Activated CD4-positive, alpha-beta T cell treated with anti-CD3 and anti-CD28 coated beads, Interleukin-2, amount 10 ng/mL, durations not matched to agents 24 days and 14 days (primary cell): ENCODE measurements around the gene TET1. TPM values are rescaled to one million over a fixed set of nuclear protein-coding genes. Genes with fewer than 3 reads are reported as not detected.
"Not testable (repeated sequence)": the region's sequence is repeated elsewhere in the genome, so short reads cannot be mapped to it uniquely, and the experiment has no call there.

ENCODE experiments used
- DNase-seq: peaks from one replicate; pipeline ENCODE4 v3.0.0; 2022
- H3K27ac Mint-ChIP-seq: one replicate; pipeline ENCODE4 v1.8.0; 2022; ENCODE audit warnings: mild to moderate bottlenecking, mixed read lengths
- H3K27me3 Mint-ChIP-seq: one replicate; pipeline ENCODE4 v1.8.0; 2022; ENCODE audit warnings: mixed read lengths
- H3K36me3 Mint-ChIP-seq: one replicate; pipeline ENCODE4 v1.8.0; 2022; ENCODE audit warnings: low read depth, mild to moderate bottlenecking, mixed read lengths
- H3K4me1 Mint-ChIP-seq: one replicate; pipeline ENCODE4 v1.8.0; 2021; ENCODE audit warnings: mixed read lengths
- H3K4me3 Mint-ChIP-seq: one replicate; pipeline ENCODE4 v1.8.0; 2022; ENCODE audit warnings: mild to moderate bottlenecking, moderate library complexity, mixed read lengths
- H3K9me3 Mint-ChIP-seq: one replicate; pipeline ENCODE4 v1.8.0; 2021; ENCODE audit warnings: mixed read lengths
- intact Hi-C: fragments of 100-400 bp; cut with micrococcal nuclease; formaldehyde crosslinking; loops from one replicate; pipeline ENCODE4 v1.15.1; 2023
- total RNA-seq: library from RNA; stranded (reverse); gene quantifications from 2 replicates; pipeline ENCODE4 v1.2.3, GENCODE V29; 2022

TET1 gene
- total RNA-seq, 1 donor from 2014 or later = 0.96 TPM

DNA sequence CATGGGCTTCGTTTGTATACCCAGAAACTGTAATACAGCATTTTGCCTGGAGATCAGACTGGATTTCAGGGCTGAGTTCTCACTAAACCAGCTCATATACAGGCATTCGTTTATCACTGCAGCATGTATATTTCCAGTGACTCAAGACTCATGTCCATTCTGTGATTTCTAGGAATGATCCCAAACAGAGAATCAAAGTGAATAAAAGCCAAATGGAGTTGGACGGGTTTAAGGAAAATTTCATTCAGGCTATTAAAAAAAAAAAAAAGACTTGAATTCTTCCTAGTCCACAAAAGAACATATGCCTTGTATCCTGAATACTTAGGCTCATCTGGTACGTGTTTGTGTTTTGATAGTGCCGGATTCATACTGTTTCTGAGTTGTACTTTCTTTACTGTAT is 46.8 kb downstream of the TET1 start:
- Mint-ChIP-seq H3K4me3 (no peak overlapping the region), H3K36me3 (peaks cover 3% of the 10 kb centered on the region), H3K27ac (no peak overlapping the region), H3K27me3 (no peaks in the 10 kb centered on the region), H3K4me1 (peaks cover 8% of the 10 kb centered on the region), H3K9me3 (no peaks in the 10 kb centered on the region)
- DNase-seq = no peak
- intact Hi-C loops = no loop called here

DNA sequence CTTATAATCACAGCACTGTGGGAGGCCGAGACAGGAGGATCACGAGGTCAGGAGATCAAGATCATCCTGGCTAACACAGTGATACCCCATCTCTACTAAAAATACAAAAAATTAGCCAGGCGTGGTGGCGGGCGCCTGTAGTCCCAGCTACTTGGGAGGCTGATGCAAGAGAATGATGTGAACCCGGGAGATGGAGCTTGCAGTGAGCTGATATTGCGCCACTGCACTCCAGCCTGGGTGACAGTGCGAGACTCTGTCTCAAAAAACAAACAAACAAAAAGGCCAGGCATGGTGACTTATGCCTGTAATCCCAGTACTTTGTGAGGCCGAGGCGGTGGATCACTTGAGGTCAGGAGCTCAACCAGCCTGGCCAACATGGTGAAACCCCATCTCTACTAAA is 49.9 kb downstream of the TET1 start:
- H3K9me3 Mint-ChIP-seq, H3K36me3 Mint-ChIP-seq, H3K4me1 Mint-ChIP-seq, DNase-seq, H3K27ac Mint-ChIP-seq, intact Hi-C loops, H3K4me3 Mint-ChIP-seq, H3K27me3 Mint-ChIP-seq: not testable (repeated sequence)

DNA sequence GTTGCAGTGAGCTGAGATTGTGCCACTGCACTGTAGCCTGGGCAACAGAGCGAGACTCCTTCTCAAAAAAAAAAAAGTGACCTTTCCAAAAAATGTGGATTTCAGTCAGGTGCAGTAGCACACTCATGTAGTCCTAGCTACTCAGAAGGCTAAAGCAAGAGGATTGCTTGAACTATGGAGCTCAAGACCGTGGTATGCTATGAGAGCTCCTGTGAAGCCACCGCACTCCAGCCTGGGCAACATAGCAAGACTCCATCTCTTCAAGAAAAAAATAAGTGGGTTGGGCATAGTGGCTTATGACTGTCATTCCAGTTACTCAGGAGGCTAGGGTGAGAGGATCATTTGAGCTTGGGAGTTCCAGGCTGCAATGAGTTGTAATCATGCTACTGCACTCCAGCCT is 51.1 kb downstream of the TET1 start:
- H3K27ac Mint-ChIP-seq = no peak overlapping the region
- no peak for DNase-seq

DNA sequence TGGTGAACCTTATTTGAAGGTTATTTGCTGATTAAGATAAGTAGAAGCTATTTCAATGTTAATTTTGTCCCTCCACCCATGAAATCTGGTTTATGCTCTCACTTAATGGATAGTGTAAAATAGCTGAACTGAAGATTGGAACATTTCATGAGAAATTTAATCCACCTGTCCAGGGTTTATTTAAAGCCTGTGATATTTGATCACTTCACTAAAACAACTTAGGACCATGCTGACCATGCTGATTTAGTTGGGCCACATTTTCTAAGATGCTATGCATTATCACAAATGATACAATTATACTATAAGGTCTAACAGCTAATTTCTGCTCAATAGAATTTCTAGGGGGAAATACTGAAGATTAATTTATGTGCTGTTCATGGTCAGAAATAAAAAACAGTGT is 53.8 kb downstream of the TET1 start:
- intact Hi-C loops, DNase-seq, H3K9me3 Mint-ChIP-seq, H3K27ac Mint-ChIP-seq, H3K36me3 Mint-ChIP-seq, H3K4me3 Mint-ChIP-seq, H3K27me3 Mint-ChIP-seq, H3K4me1 Mint-ChIP-seq: not testable (repeated sequence)

More for the DNA sequence above, 51.1 kb downstream of the TET1 start:
- Mint-ChIP-seq H3K4me3 (no peak overlapping the region), H3K4me1 (no peaks in the 10 kb centered on the region), H3K36me3 (no peaks in the 10 kb centered on the region), H3K9me3 (no peaks in the 10 kb centered on the region), H3K27me3 (no peaks in the 10 kb centered on the region)
- intact Hi-C loops = no loop called here

DNA sequence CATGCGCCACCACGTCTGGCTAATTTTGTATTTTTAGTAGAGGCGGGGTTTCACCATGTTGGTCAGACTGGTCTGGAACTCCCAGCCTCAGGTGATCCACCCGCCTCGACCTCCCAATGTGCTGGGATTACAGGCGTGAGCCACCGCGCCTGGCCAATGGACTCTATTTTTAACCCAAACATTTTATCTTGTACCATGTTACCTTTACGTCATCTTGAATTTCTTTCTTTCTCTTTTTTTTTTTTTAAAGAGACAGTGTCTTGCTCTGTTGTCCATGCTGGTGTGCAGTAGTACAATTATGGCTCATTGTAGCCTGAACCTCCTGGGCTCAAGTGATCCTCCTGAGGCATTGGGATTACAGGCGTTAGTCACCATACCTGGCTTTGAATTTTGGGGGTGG is 57.6 kb downstream of the TET1 start:
- H3K27ac Mint-ChIP-seq, intact Hi-C loops, DNase-seq, H3K4me1 Mint-ChIP-seq, H3K36me3 Mint-ChIP-seq, H3K4me3 Mint-ChIP-seq, H3K27me3 Mint-ChIP-seq, H3K9me3 Mint-ChIP-seq: not testable (repeated sequence)

DNA sequence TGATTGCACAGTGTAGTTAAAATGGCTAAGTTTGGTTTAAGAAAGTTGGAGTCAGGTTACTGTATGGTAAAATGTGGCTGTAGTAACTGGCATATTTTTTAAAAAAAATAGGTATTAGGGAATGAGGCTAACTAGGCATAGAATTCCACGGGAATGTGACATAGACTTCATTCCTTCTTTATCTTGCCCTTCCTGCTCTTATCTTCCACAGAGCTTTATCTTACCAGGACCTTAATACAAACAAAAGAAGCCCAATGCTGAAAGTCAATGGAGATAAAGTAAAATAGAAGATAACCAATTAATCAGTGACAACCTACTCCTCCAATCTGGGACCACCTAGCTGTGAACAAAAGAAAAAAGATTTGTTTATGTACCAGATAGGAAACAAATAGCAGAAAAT is 58.1 kb downstream of the TET1 start:
- intact Hi-C loops = no loop called here
- Mint-ChIP-seq H3K4me1 (no peaks in the 10 kb centered on the region), H3K9me3 (no peaks in the 10 kb centered on the region), H3K36me3 (no peaks in the 10 kb centered on the region), H3K4me3 (no peak overlapping the region), H3K27ac (no peak overlapping the region), H3K27me3 (no peaks in the 10 kb centered on the region)
- no peak for DNase-seq

DNA sequence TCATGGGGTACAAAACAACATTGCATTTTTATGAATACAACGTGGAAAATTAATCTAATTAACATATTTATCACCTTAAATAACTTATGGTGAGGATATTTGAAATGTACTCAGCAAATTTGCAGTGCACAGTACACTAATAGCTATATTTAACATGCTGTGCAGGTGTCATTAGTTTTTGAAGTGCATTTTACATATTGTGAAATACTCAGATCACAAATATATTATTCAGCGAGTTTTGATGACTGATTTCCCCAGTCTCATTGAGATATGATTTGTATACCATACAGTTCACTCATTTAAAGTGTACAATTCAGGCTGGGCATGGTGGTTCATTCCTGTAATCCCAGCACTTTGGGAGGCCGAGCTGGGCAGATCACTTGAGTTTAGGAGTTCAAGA is 59.5 kb downstream of the TET1 start:
- H3K27me3 Mint-ChIP-seq = no peaks in the 10 kb centered on the region

DNA sequence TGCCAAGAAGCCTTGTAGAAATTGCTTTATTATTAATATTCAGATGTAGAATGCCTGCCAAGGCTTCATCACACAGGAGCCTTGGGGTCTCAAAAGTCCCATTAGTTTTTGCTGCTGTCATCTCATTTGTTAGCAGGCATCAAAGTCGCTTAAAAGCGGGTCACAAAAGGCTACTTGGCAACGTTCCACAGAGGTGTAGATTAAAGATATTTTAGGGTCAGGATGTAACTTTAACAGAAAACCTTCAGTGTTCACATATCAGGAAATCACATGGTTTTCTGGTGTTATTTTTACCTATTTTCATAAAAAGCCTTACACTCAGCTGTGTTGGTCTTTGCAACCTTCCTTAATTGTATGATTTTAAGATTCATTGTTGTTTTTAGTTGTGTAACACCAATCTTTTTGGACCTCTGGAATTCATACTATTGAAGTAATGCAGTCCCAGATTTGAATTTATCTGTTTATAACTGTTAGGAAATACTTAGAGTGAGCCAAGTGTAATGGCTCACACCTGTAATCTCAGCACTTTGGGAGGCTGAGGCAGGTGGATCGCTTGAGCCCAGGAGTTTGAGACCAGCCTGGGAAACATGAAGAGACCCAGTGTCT is 65.3 kb downstream of the TET1 start:
- H3K27ac Mint-ChIP-seq = no peak overlapping the region
- DNase-seq = no peak
- peaks cover 11% of the 10 kb centered on the region for H3K4me1 Mint-ChIP-seq
- H3K36me3 Mint-ChIP-seq = no peaks in the 10 kb centered on the region
- intact Hi-C loops = no loop called here
- H3K27me3 Mint-ChIP-seq = no peaks in the 10 kb centered on the region
- H3K9me3 Mint-ChIP-seq = no peaks in the 10 kb centered on the region
- H3K4me3 Mint-ChIP-seq = no peak overlapping the region

More for the DNA sequence above, 59.5 kb downstream of the TET1 start:
- Mint-ChIP-seq H3K4me1 (no peaks in the 10 kb centered on the region), H3K36me3 (no peaks in the 10 kb centered on the region), H3K9me3 (no peaks in the 10 kb centered on the region), H3K4me3 (no peak overlapping the region), H3K27ac (no peak overlapping the region)
- DNase-seq = no peak
- intact Hi-C loops = no loop called here

DNA sequence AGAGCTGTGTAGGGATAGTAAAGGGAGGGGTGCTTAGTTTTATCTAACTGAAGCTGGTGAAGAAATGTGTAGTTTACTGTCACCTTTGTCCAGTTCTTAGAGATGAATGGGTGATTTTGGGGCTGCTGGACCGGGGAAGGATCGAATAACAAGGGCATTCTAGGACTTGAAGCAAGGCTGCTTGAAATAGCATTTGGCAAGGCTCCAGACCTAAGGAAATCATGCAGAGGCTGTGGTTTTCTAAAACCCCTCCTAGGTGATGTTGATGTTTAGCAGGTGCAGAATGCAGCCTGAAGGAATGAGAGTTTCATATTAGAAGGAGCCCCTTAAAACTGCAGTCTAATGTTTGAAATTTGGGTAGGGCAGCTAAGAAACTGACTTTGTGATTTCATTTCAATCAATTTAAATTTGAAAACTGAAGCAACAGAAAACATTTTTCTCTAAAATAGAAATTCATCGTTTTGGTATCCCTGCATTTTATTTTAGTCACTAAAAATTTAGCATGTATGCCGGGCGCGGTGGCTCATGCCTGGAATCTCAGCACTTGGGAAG is 68.5 kb downstream of the TET1 start:
- DNase-seq = no peak
- Mint-ChIP-seq H3K4me1 (peaks cover 11% of the 10 kb centered on the region), H3K9me3 (no peaks in the 10 kb centered on the region), H3K4me3 (no peak overlapping the region), H3K27ac (no peak overlapping the region), H3K36me3 (no peaks in the 10 kb centered on the region), H3K27me3 (no peaks in the 10 kb centered on the region)
- intact Hi-C loops = no loop called here

DNA sequence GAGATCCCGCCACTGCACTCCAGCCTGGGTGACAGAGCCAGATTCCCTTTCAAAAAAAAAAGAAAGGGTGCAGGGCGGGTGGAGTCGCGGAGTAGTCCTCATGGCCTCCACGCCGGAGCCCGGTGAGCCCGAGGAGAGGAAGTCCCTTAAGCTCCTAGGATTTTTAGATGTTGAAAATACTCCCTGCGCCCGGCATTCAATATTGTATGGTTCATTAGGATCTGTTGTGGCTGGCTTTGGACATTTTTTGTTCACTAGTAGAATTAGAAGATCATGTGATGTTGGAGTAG is 72.1 kb downstream of the TET1 start:
- H3K9me3 Mint-ChIP-seq, H3K4me1 Mint-ChIP-seq, H3K27me3 Mint-ChIP-seq, DNase-seq, H3K27ac Mint-ChIP-seq, intact Hi-C loops, H3K36me3 Mint-ChIP-seq, H3K4me3 Mint-ChIP-seq: not testable (repeated sequence)

DNA sequence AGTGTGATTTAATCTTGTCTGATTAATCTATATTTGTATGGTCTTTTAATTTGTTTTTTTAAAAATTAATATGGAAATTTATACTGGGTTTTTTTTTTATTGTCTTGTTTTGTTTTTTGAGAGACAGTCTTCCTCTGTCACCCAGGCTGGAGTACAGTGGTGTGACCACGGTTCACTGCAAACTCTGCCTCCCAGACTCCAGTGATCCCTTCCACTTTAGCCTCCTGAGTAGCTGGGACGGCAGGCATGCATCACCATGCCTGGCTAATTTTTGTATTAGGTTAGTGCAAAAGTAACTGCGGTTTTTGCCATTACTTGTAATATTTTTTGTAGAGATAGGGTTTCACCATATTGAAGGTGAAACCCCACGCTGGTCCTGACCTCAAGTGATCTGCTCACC is 73.1 kb downstream of the TET1 start:
- Mint-ChIP-seq H3K4me3 (no peak overlapping the region), H3K36me3 (no peaks in the 10 kb centered on the region), H3K27me3 (no peaks in the 10 kb centered on the region), H3K4me1 (peaks cover 4% of the 10 kb centered on the region), H3K27ac (no peak overlapping the region), H3K9me3 (no peaks in the 10 kb centered on the region)
- DNase-seq = no peak
- intact Hi-C loops = no loop called here

DNA sequence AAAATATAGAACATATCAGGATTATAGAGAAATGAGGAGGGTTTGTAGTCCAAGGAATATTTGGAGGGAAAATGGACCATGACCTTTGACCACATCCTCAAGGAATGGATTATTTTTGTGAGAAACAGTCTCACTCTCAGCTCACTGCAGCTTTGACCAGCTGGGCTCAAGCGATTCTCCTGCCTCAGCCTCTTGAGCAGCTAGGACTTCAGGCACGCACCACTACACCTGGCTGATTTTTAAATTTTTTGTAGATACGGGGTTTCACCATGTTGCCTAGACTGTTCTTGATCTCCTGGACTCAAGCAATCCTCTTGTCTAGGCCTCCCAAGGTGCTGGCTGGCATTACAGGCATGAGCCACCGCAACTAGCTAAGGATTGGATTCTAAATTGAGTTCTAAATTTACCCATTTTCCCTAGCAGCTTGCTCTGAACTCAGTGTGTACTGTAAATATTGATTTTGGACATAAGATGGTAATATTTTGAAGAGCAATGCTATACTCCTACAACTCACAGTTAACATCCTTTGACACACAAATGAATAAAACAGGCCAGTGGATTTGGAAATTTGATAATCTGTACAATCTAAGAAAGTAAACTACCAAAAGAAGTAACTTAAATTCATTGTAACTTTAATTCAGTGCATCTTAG is 73.8 kb downstream of the TET1 start:
- H3K27me3 Mint-ChIP-seq = no peaks in the 10 kb centered on the region
- DNase-seq = no peak
- intact Hi-C loops = no loop called here
- no peaks in the 10 kb centered on the region for H3K36me3 Mint-ChIP-seq
- H3K4me1 Mint-ChIP-seq = no peaks in the 10 kb centered on the region
- no peak overlapping the region for H3K27ac Mint-ChIP-seq
- no peak overlapping the region for H3K4me3 Mint-ChIP-seq
- no peaks in the 10 kb centered on the region for H3K9me3 Mint-ChIP-seq

DNA sequence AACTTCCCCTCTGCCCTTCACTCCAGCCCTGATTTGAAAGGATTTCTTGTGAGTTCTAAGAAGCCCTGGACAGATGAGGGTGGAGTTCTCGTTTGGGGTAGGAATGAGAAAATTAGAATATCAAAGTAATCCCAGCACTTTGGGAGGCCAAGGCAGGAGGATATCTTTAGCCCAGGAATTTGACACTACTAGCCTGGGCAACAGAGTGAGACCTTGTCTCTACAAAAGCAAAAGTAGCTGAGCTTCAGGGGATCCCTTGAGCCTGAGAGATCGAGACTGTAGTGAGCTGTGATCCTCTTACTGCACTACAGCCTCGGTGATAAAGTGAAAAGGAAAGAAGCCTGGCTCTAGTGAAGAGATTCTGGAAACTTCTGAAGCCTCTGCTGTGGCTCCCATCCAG is 76.2 kb downstream of the TET1 start:
- no peaks in the 10 kb centered on the region for H3K27me3 Mint-ChIP-seq
- H3K36me3 Mint-ChIP-seq = no peaks in the 10 kb centered on the region
- intact Hi-C loops = no loop called here
- H3K4me1 Mint-ChIP-seq = no peaks in the 10 kb centered on the region
- no peak overlapping the region for H3K27ac Mint-ChIP-seq
- H3K4me3 Mint-ChIP-seq = no peak overlapping the region
- H3K9me3 Mint-ChIP-seq = no peaks in the 10 kb centered on the region
- no peak for DNase-seq

DNA sequence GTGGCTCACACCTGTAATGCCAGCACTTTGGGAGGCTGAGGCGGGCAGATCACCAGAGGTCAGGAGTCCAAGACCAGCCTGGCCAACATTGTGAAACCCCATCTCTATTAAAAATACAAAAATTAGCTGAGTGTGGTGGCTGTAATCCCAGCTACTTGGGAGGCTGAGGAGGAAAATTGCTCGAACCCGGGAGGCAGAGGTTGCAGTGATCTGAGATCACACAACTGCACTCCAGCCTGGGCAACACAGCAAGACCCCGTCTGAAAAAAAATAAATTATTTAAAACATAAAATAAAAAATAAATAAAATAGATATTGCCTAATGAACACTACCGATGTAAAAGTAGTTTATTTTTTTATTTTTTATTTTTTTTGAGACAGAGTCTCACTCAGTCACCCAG is 83.4 kb downstream of the TET1 start:
- H3K36me3 Mint-ChIP-seq, H3K27me3 Mint-ChIP-seq, H3K4me1 Mint-ChIP-seq, H3K27ac Mint-ChIP-seq, intact Hi-C loops, H3K9me3 Mint-ChIP-seq, H3K4me3 Mint-ChIP-seq, DNase-seq: not testable (repeated sequence)
